Coronary artery (tissue), 2 donors: Measurements from ENCODE around the gene TACC3.

ENCODE experiments used
- DNase-seq: peaks from one replicate; pipeline ENCODE4 v3.0.0-alpha.2; 2017; ENCODE audit warnings: low spot score
- H3K27ac ChIP-seq, 2 donors: fragments of 200-600 bp; sonication (generic); one replicate each; pipeline ENCODE4 v1.5.1; 2016 to 2019
- H3K4me3 ChIP-seq: fragments of 200-600 bp; sonication (generic); 2 replicates; pipeline ENCODE4 v1.5.1; 2016; ENCODE audit warnings: mild to moderate bottlenecking, moderate library complexity
- TF ChIP-seq, protein P1 (sequence below): fragments of 200-600 bp; sonication (generic); IDR thresholded peaks from one replicate; pipeline ENCODE4 v1.5.1; 2019; ENCODE audit warnings: antibody characterized with exemption

TACC3 gene

GRCh38 chr4:1705732-1706131 lies 15.6 kb upstream of the TACC3 start:
- no peak for DNase-seq
- TF ChIP-seq, protein P1, sequence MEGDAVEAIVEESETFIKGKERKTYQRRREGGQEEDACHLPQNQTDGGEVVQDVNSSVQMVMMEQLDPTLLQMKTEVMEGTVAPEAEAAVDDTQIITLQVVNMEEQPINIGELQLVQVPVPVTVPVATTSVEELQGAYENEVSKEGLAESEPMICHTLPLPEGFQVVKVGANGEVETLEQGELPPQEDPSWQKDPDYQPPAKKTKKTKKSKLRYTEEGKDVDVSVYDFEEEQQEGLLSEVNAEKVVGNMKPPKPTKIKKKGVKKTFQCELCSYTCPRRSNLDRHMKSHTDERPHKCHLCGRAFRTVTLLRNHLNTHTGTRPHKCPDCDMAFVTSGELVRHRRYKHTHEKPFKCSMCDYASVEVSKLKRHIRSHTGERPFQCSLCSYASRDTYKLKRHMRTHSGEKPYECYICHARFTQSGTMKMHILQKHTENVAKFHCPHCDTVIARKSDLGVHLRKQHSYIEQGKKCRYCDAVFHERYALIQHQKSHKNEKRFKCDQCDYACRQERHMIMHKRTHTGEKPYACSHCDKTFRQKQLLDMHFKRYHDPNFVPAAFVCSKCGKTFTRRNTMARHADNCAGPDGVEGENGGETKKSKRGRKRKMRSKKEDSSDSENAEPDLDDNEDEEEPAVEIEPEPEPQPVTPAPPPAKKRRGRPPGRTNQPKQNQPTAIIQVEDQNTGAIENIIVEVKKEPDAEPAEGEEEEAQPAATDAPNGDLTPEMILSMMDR = no peak
- H3K4me3 ChIP-seq = no peak overlapping the region
- no peak overlapping the region for H3K27ac ChIP-seq

GRCh38 chr4:1706358-1706757 lies 15.0 kb upstream of the TACC3 start:
- TF ChIP-seq, protein P1 = no peak
- H3K4me3 ChIP-seq = no peak overlapping the region
- DNase-seq = no peak

GRCh38 chr4:1708581-1708980 lies 12.7 kb upstream of the TACC3 start:
- no peak for DNase-seq
- Histone ChIP-seq H3K4me3 (no peak overlapping the region), H3K27ac (no peak overlapping the region)
- TF ChIP-seq, protein P1 = no peak

More at GRCh38 chr4:1706358-1706757, 15.0 kb upstream of the TACC3 start:
- H3K27ac ChIP-seq = no peak overlapping the region

GRCh38 chr4:1711055-1711570 lies 10.2 kb upstream of the TACC3 start:
- peak overlapping the region; percentile 85 for H3K4me3 ChIP-seq
- no peak for DNase-seq
- TF ChIP-seq, protein P1 = no peak
- H3K27ac ChIP-seq = peak overlapping the region; percentile 92 to 98

DNA sequence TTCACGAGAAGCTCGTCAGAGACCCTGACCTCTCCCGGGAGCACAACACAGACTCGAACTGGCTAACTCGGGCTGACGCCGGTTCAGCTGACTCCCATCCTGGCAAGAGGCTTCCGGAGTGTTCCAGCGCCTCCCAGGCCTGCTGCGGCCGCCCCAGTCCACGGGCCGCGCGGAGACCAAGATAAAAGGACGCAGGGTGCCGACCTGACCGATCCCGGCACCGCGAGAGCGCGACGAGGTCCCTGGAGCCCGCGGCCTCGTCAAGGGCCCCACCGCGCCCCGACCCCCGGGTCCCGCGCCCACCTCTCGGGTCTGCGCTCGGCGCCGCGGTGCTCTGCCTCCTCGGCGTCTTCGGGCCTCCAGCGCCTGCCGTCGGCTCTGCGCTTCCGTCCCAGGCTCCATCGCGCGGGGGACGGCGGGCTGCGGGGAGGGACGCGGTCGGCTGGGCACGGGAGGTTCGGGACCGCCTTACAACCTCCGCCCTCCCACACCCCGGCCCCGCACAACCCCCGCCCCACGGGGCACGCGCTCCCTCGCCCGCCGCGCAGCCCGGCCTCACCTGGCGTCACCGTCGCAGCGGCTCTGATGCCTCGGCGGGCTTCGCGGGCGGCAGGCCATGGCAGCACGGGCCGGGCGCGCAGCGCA lies 9.6 kb upstream of the TACC3 start:
- peak overlapping the region; percentile 92 to 98 for H3K27ac ChIP-seq
- DNase-seq = no peak
- TF ChIP-seq, protein P1 = no peak
- peak overlapping the region; percentile 85 for H3K4me3 ChIP-seq

DNA sequence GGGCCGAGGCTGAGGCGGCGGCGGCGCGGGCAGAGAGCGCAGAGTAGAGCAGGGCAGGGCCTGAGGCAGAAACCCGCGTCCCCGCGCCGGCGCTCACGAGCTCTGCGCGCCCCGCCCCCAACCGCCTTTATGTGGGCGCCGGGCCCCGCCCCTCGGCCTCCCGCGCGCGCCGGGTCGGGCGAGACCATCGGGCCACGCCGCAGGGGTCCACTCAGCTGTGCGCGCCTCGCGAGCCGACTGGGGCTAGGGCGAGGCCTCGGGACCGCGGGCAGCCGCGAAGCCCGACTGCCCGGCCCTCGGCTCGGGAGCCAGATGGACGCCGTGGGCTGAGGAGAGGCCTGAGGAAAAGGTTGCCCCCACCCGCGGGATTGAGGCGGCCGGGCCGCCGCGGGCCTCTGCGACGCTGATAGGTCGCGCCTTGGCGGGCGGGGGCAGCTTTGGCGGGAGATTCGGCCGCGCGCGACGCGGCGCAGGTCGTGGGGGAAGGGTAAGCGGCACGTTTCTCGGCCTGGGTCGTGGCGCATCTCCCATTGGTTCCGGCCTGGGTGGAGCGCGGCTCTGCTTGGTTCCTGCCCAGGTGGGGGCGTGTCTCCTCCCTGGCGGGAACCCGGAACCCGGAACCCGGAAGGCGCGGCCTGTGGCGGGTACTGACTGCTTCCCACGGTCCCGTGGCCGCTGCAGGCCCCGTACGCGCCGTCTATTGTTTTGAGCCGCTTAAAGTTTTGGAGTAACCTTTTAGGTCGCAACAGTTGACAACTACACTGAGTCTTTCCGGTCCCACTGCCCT lies 8.9 kb upstream of the TACC3 start, which contains the start of gene SLBP:
SLBP (minus strand) TSS at position 104 of the 787 bp plus-strand sequence. CDS start 131 bp downstream, outside the sequence.
- Histone ChIP-seq H3K27ac (peak within 1 kb of the TSS; percentile 92 to 98), H3K4me3 (peak within 1 kb of the TSS; percentile 85)
- peak; percentile 97 for DNase-seq
- TF ChIP-seq, protein P1 = no peak
